GM21447 (cell line): Measurements from ENCODE around the gene TLE1.

Source experiments
- ATAC-seq: cut with Tn5 transposase; IDR thresholded peaks from one replicate; pipeline ENCODE4 v1.9.1; 2021; ENCODE audit not compliant: unreplicated experiment

TLE1 gene

DNA sequence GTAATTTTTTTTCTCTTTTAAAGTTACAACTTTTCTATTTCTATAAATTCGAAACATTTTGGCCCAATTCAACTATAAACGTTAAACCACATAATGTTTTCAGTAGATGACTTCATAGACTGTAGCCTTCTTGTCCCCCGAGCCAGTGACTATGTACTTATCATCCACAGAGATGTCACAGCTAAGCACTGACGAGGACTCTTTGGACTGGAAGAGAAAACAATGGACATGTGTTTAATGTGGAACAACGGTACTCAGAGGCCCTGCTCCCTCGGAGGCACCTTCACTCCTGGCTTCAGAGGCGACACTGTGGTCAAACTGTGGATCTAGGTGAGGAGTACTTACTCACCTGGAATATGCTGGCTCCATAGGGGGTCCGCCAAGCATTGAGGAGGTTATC, 105.2 kb downstream of the TLE1 start:
- ATAC-seq = no peak

DNA sequence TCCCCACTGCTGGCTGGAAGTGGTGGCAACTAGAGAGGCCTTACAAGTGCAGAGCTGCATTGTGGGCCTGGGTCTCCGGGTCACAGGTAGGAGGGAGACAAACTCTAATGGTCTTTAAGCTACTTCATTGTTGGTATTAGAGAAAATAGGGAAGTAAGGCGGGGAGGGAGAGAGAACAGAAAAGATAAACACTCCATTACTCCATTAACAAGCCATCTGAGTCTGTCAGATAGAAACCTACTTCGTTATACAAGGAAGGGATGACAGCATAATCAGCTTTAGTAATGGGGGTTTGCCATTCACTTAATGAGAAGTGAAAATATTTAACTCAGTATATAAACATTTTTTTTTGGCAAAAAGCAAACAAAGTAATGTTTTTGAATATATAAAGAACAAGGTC, 107.4 kb downstream of the TLE1 start:
- ATAC-seq = no peak

DNA sequence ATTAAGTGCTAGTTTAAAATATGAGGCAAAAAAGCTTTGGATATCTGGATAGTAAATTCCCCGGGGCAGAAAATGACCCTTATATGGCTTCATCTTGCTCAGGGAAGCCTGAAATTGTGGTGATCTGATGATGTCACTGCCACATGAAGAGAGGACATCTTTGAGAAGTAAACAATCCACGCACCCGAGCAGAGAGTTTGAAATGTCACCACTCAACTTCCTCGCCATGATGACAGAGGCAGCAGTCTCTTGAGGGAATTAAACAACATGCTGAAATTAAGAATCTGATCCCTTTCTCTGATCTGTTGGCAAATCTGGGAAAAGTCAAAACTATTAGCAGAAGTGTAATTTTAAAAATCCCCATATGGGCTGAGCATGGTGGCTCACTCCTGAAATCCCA, 110.0 kb downstream of the TLE1 start:
- no peak for ATAC-seq

DNA sequence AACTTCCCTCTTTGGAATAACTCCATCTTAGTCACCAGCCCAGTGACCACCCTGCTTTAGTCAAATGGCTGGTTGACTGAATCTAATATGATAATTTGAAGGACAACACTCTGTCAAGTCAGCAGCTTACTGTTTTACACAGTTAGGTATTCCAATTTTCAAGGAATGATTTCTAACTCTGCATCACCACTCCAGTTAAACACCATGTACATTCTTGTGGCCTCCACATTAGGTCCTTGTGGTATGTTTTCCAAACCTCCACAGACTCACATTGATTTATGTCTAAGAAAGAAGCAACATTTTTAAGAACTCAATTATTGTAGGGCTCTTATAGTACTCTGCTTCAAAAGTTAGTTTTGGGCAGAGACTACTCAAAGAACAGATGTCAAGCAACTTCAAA, 110.7 kb downstream of the TLE1 start:
- no peak for ATAC-seq

DNA sequence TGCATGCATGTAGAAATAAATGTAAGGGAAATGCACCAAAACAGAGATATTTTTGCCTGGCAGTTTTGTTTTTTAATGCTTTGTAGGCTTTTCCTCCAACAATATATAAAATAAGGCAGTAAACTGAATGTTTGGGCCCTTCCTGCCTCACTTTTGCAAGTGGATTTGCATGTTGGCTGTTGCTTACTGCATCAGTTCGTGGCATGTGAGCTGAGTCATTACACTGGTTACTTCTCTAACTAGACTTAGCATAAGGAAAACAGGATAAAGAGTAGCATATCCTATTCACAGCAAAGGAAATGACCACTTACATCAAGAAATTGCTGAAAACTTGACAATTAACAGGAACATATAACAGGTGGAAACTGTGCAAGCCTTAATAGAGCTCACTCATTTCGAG, 113.4 kb downstream of the TLE1 start:
- no peak for ATAC-seq

DNA sequence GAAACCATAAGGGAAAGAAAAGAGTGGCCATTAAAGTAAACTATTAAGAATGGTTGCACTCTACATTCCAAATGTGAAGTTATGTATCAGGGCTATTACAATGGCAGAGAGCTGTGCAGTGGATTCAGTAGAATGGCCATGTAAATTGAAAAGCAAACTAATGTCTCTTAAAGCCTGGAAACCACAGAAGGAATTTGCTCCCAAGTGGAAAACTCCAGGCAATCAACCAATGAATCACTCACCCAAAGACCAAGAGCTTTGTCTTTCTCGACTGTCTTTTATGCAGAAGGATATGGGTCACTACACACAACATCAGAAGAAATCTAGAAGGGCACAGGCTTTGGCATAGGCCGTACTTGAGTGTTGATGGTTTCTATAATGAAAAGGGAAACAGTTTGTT, 114.9 kb downstream of the TLE1 start:
- ATAC-seq = no peak

DNA sequence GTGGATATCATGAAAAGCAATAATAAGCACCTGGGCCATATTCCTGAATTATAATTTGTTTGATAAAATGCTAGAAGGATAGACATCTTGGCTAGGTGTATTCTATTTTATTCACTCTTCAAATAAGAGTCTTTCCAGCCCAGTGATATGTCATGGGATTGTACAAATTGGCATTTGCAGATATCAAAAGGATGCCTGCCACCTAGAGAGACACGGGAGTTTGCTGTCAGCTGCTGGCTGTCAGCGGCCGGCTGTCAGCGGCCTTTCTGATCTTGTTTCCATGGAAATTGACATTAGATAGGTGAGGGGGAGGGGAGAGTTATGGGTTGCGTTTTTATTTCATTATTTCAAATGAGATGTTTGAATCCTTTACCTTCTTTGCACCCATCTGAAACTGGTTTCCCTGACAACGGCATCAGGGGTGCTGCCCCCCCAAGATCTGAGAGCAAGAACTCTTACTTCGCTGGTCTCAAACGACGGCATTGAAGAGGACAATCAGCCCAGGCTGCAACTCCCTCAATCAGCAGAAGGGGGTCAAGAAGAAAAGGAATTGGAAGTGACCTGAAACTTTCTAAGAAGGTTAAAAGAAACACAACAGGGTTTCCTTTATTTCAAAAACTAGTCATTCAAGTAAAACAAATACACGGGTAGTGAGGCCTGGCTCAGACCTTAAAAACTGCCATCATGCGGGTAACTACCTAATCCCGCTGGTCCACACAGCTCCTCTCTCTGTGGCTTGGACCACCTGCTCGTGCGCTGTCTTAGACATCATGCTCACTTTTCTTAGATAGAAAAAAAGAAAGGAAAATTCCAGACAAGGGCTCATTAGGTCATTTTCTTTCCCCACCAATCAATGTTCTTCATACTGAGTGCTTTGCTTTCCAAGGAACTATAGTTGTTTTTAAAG, 115.7 kb downstream of the TLE1 start:
- no peak for ATAC-seq

DNA sequence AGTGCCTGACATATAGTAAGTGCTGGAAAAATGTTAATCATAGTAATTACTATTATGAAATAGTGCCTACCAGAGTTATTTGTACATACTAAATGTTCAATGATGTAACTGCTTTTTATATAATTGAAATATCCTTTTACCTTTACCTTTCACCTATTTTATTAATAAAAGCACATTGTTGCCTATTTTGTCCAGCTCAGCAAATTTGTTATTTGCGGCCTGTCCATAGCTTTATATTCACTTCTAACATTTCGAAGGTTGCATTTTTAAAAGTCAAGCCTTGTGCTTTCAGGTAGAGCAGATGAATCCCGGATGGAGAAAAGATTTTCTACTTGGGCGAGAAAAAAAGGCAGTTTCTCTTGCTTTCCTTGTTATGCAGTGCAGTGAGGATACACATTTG, 119.3 kb downstream of the TLE1 start:
- ATAC-seq = no peak

DNA sequence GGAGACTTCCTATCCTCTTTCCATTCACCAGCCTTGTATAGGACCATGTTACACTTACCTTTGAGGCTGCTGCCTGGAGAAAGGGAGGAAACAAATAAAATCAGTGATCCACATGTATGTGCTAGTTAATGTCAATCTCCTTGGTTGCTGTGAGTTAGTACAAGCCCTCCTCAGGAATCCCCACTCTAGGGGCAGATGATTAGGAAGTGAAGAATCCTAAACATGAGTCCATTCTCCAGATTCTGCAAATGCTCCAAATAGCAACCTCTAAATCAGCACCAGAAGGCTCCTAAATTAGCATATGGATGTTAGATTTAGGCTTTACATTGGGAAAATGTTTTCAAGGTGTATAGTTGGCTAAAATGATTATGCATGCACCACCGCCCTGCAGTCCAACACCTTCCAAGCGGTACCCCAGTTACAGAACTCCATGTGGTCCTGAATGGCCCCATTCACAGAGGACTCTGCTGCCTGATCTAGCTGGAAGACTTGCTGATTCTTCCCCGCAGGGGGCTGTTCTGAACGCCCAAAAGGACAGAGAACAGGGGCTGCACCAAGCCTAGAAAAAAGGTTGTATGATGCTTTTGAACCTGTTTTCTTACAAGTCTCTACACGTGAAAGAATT, 123.2 kb downstream of the TLE1 start:
- no peak for ATAC-seq

DNA sequence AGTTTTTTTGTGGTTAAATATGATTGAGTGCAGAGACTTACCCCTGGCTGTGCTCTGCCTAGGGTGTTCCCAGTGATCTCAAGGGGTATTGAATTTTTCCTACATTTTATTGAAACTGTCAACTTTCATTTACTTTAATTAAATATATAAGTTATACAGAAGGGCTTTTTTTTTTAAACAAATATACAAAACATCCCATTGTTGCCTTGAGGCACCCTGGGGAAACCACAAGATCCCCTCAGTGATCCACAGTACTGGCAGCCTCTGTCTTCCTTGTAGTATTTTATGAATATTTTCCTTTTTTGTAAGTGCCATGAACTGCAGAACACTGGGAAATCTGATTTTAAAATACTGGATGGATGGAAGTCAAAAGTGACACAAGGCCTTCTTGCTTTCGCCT, 123.7 kb downstream of the TLE1 start:
- no peak for ATAC-seq

DNA sequence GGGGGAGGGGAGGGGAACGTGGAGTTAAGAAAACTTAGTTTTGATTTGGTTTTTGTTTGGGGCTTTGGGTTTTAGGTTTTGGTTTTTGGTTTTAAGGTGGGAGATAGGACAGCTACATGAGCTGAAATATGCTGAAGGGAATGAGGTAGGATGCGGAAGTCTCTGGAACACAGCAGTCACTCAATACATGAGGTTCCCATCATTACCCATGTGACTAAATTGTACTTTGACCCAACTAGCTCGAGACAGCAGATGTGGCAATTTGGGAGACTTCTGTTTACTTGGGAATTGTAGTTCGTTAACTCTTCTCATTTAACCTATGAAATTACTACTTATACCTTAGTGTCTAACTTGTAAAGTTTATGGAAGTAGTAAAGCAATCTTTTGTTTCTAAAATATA, 124.2 kb downstream of the TLE1 start:
- no peak for ATAC-seq

DNA sequence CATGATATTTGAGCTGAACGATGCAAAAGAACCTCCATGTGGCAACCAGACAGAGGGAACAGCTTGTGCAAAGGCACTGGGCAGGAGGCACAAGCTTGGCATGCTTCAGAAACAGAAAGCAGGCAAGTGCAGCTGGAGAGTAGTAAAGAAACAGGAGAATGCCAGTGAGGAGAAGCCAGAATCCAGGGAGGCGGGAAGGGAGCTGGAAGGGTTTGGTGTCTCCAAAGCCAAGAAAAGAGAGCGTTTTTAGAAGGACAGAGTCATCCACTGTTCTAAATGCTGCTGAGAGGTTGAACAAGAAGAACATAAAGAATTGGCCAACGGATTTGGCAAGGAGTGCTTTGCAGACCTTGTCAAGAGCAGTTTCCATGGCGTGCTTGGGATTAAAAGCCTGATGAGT, 124.7 kb downstream of the TLE1 start:
- no peak for ATAC-seq

DNA sequence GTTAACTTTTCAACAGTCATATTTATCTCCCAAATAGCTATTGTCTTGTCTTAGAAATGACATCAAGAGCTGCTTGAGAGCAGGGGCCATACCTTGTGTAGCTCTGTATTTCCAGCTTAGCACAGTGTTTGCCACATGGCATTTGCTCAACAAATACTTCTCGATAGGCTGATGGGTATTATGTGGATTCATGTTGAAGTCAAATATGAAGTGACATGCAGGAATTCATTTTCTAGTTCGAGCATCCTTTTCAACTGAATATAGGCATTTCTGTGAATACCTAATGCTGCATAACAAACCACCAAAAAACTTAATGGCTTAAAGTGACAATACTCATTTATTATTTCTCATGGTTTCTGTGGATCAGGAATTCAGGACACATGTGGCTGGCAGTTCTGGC, 125.6 kb downstream of the TLE1 start:
- no peak for ATAC-seq

DNA sequence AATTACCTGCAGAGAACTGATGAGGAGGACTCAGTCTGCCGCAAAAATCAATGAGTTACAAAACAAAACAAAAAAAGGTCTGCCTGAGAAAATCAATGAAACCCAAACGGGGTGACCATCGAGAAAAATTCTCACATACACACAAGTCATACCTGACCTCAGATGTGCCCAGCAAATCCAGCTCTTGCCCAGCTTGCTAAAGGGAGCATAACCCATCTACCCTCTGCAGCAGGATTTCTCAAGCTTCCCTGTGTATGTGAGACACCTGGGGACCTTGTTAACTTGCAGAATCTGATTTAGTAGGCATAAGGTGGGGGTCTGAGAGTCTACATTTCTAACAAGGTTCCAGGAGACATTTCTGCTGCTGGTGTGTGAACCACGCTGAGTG, 126.3 kb downstream of the TLE1 start:
- no peak for ATAC-seq

DNA sequence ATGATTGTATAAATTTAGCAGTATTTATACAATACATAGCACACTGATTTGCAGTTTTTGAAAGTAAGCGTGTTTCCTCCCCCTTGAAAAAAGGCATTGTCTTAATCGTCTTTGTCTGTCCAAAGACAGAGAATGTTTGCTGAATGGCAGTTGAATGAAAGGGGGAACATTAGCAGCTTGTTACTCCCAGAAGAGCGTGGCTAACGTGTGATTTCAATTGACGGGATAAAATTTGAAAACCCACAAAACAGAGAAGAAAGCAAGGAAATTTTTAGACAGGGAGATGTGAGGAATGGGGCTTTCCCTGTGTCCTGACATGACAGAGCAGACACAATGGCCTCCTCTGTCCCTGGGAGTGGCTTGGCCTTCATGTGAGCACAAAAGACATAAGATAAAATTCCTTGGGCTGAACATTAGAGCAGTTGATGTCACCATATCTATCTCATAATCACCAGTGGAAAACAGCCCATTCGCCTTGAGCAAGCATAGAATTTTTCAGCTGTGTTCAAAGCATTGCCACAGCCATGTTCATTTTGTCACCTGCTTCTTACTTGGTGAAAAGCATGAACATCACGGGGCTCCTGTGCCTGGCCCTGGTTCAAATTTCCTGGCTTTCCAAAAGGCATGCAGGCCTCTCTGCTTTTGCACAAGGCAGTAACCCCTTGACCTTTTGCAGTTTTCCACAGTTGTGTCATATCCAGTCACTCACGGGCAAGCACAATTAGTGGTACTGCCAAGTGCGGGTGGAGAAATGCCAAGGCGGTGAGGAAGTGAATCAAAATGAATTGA, 126.9 kb downstream of the TLE1 start:
- no peak for ATAC-seq

DNA sequence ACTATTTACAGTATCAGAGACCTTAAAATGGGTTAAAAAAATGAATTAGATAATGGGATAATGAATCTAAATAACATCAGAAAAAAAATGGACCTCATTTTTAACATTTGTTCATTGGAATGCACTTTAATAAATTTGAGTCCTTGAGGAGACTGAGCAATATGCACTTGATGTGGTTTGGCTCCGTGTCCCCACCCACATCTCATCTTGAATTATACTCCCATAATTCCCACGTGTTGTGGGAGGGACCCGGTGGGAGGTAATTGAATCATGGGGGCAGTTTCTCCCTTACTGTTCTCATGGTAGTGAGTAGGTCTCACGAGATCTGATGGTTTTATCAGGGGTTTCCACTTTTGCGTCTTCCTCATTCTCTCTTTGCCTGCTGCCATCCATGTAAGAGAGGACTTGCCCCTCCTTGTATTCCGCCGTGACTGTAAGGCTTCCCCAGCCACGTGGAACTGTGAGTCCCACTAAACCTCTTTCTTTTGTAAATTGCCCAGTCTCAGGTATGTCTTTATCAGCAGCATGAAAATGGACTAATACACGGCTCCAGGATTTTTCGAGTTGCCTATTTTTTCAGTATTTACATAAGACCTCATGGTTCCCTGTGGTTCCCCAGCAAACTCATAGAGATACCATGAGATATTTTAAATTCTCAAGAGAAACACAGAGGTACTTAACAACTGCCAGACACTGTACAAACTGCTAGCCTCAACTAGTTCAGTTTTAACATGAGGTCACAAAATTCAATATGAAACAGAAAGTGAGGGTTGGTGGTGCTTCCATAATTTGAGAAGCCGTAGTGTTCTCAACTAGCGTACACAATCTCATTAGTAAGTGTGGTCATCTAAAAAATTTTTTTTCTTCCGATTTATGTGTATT, 128.3 kb downstream of the TLE1 start:
- peak; percentile 63 for ATAC-seq

DNA sequence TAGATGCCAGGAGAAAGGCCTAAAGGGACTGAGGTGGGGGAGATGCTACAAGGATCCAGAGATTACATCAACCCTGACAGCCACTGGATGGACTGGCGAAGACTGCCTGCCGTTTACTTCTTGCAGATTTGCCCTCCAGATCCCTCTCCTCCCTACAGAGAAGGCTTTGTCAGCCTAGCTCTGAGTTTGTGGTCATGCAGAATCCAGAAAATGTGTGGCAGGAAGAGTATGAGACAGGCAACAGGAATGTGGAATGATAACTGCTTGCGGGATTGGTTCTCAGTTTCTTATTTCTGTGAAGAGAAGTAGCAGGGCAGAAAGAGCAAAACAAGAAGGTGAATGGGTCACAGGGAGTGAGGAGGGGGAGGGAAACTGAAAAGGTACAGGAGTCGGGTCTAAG, 129.6 kb downstream of the TLE1 start:
- no peak for ATAC-seq

DNA sequence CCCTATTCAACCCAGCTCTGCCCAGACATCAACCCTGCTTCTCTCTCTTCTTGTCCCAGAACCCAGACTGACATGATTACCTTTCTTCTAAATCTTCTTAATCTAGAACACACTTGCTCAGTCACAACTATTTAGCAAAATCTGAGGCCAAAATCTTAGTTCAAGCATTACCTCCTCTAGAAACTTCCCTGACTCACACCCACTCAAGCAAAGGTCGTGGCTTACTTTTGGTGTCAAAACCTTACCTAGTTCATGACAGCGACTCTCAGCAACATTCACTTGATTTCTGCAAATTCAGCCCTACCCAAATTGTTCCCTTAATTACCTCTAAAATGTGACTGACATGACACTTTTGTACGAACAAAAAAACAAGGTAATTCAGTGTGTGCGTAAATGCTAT, 130.2 kb downstream of the TLE1 start:
- no peak for ATAC-seq

DNA sequence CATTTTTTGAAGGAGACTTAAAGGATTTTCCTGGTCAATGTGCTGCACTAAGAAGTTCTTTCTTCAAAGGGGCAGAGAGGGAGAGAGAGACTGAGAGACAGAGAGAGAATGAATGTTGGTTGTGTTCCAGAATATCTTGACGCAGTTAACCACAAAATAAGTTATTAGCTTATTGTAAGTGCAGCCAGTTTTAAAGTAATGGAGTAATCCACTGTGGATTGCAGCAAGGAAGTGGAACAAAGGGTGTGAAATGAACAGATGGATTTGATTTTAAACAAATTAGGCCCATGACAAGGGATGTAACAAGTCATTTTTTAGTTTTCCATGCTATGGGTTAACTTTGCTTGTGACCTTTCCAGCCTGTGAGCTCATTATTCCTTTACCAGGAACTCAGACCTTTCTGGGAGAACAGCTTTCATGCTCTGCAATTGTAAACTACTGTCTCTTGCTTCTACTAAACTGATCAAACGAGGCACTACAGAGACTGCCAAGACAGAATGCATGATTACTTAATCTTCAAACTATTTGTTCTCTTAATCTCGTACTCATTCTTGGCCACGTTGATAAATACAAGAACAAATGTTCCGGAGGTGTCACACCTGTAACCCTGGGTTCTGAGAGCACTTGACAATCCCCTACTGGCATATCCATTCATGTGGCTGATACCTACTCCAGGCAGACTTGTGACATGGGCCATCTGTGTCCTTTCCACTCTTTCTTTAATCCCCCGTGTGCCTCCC, 131.1 kb downstream of the TLE1 start:
- ATAC-seq = no peak

DNA sequence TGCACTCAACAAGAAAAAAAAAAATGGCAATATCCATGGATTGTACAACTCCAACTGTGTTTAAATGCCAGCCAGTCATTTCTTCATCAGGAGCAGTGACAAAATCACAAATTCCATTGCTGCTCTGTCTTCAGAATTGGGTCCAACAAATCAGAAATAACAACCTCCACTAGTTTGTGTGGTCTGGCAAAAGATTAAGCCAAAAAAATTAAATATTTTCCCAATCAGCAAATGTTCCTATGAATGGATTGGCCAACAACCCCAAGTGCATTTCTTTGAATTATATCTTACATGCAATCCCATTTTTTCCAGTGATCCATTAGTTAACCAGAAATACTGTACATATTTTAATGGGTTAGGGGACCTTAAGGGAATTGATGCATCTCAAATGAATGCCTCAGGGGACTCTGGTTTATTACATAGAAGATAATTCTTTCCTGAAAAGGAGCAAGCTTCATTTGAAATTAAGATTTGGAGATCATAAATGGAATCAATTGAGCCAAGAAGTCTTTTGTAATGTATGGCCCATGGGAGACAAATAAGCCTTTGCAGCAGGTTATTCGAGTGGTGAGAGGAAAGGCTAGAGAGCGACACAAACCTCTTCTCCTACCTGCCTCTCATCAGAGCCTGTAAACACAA, 131.8 kb downstream of the TLE1 start:
- no peak for ATAC-seq
